GM12873 (cell line): ENCODE measurements around the gene FAM107B.

Source experiments
- CTCF ChIP-seq: IDR thresholded peaks from 2 replicates; pipeline ENCODE4 v1.5.1; 2012; ENCODE audit warnings: low read depth, mild to moderate bottlenecking, moderate library complexity, low read length, control low read depth; ENCODE audit not compliant: insufficient read depth; ENCODE audit errors: missing control alignments

FAM107B gene

GRCh38 chr10:14533295-14533694, 241.4 kb downstream of the FAM107B start:
- no peak for TF ChIP-seq CTCF

- TF ChIP-seq CTCF: no peak
Measured at GRCh38 chr10:14532473-14533251, 242.0 kb downstream of the FAM107B start.

- TF ChIP-seq CTCF: no peak
Measured at GRCh38 chr10:14531974-14532373, 242.7 kb downstream of the FAM107B start.

- no peak for TF ChIP-seq CTCF
Measured at GRCh38 chr10:14530465-14530864, 244.2 kb downstream of the FAM107B start.

GRCh38 chr10:14529351-14529750, 245.3 kb downstream of the FAM107B start:
- TF ChIP-seq CTCF: no peak

GRCh38 chr10:14528450-14528849, 246.2 kb downstream of the FAM107B start:
- TF ChIP-seq CTCF: no peak

GRCh38 chr10:14527915-14528314, 246.8 kb downstream of the FAM107B start:
- no peak for TF ChIP-seq CTCF
